ENCODE measurements around the gene GREB1. TPM values are rescaled to one million over a fixed set of nuclear protein-coding genes. Genes with fewer than 3 reads are reported as not detected.

The GREB1 gene
- total RNA-seq, 1 donor from 2014 or later, result 0.05 TPM

DNA sequence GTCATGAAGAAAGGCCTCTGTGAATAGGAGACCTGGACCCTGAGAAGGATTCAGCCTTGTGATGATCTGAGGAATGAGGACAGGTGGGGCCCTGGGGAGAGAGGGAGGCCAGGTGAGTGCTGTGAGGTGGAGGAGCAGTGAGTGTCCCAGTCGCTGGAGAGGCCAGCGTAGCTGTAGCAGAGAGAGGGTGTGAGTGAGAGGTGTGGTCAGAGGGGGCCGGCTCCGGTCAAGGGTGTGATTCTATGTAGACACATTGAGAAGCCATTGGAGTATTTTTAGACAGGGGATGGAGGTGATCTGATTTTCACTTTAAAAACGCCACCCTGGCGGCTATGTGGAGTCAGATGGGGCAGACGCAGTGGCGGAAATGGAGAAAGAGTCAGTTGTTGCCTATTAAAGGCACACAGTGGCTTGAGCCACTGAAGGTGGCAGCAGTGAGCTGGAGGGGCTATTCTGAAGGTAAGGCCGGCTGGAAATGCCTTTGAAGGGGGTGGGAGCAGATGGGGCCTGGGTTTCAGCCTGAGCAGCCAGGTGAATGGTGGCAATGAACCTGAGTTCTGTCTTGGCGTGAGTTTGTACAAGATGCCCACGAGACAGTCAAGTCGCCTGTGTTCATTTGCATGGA lies 55.6 kb downstream of the GREB1 start:
- no peaks in the 10 kb centered on the region for H3K9me3 Mint-ChIP-seq
- H3K4me3 Mint-ChIP-seq, result no peak overlapping the region
- no peak for DNase-seq
- H3K27me3 Mint-ChIP-seq, result peaks cover 3% of the 10 kb centered on the region
- intact Hi-C loops (cut with micrococcal nuclease), result no loop called here
- H3K27ac Mint-ChIP-seq, result no peak overlapping the region
- H3K36me3 Mint-ChIP-seq (ENCODE audit: low read depth), result no peaks in the 10 kb centered on the region
- H3K4me1 Mint-ChIP-seq, result peaks cover 3% of the 10 kb centered on the region

DNA sequence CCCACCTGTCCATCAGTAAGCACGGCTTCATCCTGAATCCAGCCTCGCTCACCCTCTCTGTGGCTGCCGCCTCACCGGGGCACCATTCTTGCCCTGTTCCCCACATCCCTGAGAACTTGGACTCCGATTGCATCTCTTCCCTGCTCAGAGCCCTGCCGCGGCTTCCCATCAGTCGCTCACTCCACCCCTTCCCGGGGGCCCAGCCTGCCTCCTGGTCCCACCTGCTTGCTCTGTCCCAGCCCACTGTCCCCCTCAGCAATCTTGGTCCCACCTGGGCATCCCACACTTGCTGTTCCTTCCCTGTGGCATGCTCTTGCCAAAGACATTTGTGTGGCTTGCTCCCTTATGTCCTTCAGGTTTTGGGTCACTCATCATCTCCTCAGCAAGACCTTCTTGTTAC lies 56.3 kb downstream of the GREB1 start:
- Mint-ChIP-seq H3K36me3 (ENCODE audit: low read depth) (no peaks in the 10 kb centered on the region), H3K9me3 (no peaks in the 10 kb centered on the region), H3K27me3 (peaks cover 3% of the 10 kb centered on the region), H3K4me1 (no peaks in the 10 kb centered on the region), H3K4me3 (no peak overlapping the region), H3K27ac (no peak overlapping the region)
- intact Hi-C loops (cut with micrococcal nuclease), result no loop called here
- no peak for DNase-seq

DNA sequence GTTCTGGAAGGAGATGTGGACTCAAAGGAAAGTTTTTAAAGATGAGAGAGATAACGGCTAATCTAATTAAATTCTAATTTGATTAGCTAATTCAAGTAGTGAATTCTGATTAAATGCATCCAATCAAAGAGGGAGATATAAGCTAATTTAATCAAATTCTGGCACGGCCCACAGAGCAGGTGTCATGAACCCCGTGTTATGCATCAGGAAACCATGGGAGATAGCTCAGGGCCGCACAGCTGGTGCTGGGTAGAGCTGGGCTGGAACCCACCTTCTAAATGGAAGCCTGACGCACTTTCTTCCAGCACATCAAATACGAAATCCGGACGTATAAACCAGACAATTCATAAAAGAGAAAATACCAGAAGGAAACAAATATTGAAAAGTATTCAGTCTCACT lies 57.2 kb downstream of the GREB1 start:
- H3K9me3 Mint-ChIP-seq, result no peaks in the 10 kb centered on the region
- H3K27me3 Mint-ChIP-seq, result no peaks in the 10 kb centered on the region
- no peak for DNase-seq
- no peaks in the 10 kb centered on the region for H3K36me3 Mint-ChIP-seq (ENCODE audit: low read depth)
- intact Hi-C loops (cut with micrococcal nuclease), result no loop called here
- H3K4me1 Mint-ChIP-seq, result no peaks in the 10 kb centered on the region
- H3K27ac Mint-ChIP-seq, result no peak overlapping the region
- no peak overlapping the region for H3K4me3 Mint-ChIP-seq

DNA sequence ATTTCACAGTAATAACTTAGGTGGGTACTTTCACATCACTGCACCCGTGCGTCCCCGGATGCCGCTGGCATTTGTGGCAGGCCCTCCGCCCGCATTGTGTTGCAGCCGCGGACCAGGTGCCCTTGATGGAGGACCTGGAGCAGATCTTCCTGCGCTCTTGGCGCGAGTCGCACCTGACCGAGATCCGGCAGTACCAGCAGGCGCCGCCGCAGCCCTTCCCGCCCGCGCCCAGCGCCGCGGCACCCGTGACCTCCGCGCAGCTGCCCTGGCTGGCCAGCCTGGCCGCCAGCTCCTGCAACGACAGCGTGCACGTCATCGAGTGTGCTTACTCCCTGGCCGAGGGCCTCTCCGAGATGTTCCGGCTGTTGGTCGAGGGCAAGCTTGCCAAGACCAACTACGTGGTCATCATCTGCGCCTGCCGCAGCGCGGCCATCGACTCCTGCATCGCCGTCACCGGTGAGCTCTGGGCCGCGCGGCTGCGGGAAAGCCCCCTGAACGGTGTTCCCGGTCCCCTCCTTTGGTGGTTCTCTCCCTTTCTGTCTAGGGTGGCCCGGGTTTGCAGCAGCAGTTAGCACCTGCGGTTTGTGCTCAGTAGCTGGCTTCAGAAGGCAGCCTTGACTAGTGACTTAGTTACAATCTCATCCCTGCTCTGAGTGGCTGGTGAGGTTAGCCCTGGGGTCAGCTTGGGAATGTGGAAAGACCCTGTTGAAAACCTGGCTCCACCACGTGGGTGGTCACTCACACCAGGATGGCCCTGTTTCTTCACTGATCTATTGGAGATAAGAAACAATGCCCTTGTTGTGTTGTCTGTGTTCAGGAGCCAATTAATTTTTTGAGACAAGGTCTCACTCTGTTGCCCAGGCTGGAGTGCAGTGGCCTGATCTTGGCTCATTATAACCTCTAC lies 59.1 kb downstream of the GREB1 start:
- H3K4me1 Mint-ChIP-seq, result no peaks in the 10 kb centered on the region
- H3K27ac Mint-ChIP-seq, result no peak overlapping the region

DNA sequence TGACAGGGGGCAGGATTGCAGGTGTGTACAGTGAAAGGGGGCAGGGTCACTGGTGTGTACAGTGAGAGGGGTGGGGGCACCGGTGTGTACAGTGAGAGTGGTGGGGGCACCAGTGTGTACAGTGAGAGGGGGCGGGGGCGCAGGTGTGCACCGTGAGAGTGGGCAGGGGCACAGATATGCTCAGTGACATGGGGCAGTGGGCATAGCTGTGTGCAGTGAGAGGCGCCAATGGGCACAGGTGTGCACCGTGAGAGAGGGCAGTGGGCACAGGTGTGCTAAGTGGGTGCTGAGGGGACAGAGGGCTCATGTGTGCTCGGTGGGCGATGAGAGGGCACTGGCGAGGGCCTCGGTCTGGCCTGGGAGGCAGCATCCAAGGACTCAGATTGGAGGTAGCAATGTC lies 63.0 kb downstream of the GREB1 start:
- no peaks in the 10 kb centered on the region for H3K9me3 Mint-ChIP-seq
- no peak overlapping the region for H3K4me3 Mint-ChIP-seq
- no peaks in the 10 kb centered on the region for H3K36me3 Mint-ChIP-seq (ENCODE audit: low read depth)
- H3K27me3 Mint-ChIP-seq, result no peaks in the 10 kb centered on the region
- H3K4me1 Mint-ChIP-seq, result no peaks in the 10 kb centered on the region
- intact Hi-C loops (cut with micrococcal nuclease), result no loop called here
- no peak overlapping the region for H3K27ac Mint-ChIP-seq
- DNase-seq, result no peak

More for the DNA sequence above, 59.1 kb downstream of the GREB1 start:
- intact Hi-C loops (cut with micrococcal nuclease), result no loop called here
- no peaks in the 10 kb centered on the region for H3K27me3 Mint-ChIP-seq
- DNase-seq, result no peak
- H3K36me3 Mint-ChIP-seq (ENCODE audit: low read depth), result no peaks in the 10 kb centered on the region
- no peak overlapping the region for H3K4me3 Mint-ChIP-seq
- no peaks in the 10 kb centered on the region for H3K9me3 Mint-ChIP-seq

DNA sequence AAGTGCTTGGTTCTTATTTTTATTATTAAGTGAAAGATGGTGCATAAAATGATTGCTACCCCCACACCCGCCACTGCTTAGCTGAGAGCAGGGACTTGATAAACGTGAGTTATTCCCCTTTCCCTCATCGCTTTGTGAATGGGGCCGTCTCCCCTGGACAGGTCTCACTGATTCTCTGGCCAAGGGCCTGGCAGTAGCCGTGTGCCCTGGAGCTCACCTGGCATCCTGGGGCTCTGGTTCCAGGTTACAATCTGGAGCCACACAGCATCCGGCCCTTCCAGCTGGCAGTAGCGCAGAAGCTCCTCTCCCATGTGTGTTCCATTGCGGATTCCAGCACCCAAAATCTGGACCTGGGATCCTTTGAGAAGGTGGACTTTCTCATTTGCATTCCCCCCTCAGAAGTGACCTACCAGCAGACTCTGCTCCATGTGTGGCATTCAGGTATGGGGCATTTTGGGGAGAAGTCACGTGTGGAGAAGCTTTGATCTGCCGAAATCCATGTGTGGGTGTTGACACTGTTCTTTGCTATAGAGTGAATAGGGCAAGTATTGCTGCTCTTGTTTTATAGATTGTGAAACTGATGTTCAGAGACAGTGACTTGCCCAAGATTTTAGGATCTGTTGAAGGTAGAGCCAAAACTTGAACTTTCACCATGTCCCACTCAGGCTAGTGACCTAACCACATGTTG lies 63.8 kb downstream of the GREB1 start:
- Mint-ChIP-seq H3K36me3 (ENCODE audit: low read depth) (no peaks in the 10 kb centered on the region), H3K4me1 (no peaks in the 10 kb centered on the region), H3K27ac (no peak overlapping the region), H3K9me3 (no peaks in the 10 kb centered on the region), H3K27me3 (no peaks in the 10 kb centered on the region), H3K4me3 (no peak overlapping the region)
- intact Hi-C loops (cut with micrococcal nuclease), result no loop called here
- no peak for DNase-seq

DNA sequence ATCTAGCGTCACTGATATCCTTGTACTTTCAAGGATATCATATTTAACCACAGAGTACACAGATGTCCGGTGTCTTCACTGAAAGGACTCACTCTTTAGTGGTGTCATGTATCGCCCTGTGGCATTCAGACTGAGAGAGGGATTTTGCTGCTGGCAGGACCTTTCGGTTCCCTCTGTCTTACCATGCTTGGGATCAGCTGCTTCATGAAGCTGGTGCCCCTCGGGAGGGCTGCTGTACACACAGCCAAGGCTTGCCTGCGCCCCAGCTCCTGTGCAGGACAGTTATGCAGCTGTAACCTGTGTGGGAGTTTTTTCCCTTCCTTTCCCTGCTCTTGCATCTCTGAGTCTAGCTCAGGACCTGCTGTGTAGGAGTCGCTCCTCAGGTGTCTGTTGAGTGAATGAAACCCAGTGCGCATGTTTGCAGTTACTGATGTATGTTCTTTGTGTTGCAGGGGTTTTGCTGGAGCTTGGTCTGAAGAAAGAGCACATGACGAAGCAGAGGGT lies 64.4 kb downstream of the GREB1 start:
- intact Hi-C loops (cut with micrococcal nuclease), result no loop called here
- no peak for DNase-seq
- no peaks in the 10 kb centered on the region for H3K4me1 Mint-ChIP-seq
- no peaks in the 10 kb centered on the region for H3K36me3 Mint-ChIP-seq (ENCODE audit: low read depth)
- no peak overlapping the region for H3K27ac Mint-ChIP-seq
- H3K4me3 Mint-ChIP-seq, result no peak overlapping the region
- H3K27me3 Mint-ChIP-seq, result no peaks in the 10 kb centered on the region
- H3K9me3 Mint-ChIP-seq, result no peaks in the 10 kb centered on the region

DNA sequence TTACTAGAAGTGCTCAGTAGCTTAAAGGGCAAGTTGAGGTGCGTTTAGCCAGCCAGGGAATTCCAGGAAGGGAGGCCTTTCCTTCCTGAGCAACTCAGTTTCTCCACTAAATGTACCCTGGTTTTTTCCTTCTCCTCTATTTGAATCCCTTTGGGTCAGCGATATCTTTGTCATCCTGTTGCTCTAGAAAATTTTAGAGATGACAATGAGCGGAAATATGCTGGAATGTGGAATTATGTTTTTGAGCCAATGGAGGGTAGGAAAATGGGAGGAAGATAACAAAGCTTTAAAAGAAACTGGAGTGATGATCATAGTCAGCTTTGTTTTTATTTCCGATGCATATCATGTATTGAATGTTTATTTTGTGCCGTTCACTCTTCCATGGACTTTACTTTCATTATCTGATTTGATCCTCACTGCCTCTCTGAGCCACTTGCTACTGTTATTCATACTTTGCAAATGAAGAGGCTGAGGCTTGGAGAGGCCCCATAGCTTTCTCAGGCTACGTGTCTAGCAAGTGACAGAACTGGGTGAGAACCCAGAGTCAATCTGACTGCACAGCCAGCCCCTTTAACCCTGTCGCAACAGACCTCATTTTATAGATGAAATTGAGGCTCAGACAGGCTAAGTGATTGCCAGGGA lies 68.8 kb downstream of the GREB1 start:
- no peak for DNase-seq
- H3K4me1 Mint-ChIP-seq, result no peaks in the 10 kb centered on the region
- H3K36me3 Mint-ChIP-seq (ENCODE audit: low read depth), result no peaks in the 10 kb centered on the region
- intact Hi-C loops (cut with micrococcal nuclease), result no loop called here
- peaks cover 2% of the 10 kb centered on the region for H3K27me3 Mint-ChIP-seq
- no peak overlapping the region for H3K27ac Mint-ChIP-seq
- H3K9me3 Mint-ChIP-seq, result no peaks in the 10 kb centered on the region
- H3K4me3 Mint-ChIP-seq, result no peak overlapping the region

DNA sequence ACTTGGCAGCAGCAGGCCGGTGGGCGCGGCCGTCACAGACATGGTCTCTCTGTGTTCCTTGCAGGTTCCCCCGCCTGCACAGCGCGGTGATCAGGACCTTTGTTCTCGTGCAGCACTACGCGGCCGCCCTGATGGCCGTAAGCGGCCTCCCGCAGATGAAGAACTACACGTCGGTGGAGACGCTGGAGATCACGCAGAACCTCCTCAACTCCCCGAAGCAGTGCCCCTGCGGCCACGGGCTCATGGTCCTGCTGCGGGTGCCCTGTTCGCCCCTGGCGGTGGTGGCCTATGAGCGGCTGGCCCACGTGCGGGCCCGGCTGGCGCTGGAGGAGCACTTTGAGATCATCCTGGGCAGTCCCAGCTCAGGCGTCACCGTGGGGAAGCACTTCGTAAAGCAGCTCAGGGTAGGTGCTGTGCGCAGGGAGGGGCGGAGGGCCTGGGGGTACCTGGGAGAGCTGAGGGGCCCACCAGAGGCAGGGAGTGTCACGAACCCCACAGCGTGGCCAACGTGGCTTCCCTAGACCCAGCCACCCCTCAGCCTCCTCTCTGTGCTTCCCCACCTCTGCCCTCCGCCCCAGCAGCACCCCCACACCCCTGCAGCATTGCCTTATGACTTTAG lies 76.9 kb downstream of the GREB1 start:
- Mint-ChIP-seq H3K9me3 (no peaks in the 10 kb centered on the region), H3K27me3 (no peaks in the 10 kb centered on the region), H3K4me3 (no peak overlapping the region), H3K36me3 (ENCODE audit: low read depth) (no peaks in the 10 kb centered on the region), H3K27ac (no peak overlapping the region), H3K4me1 (no peaks in the 10 kb centered on the region)
- intact Hi-C loops (cut with micrococcal nuclease), result no loop called here
- DNase-seq, result no peak

DNA sequence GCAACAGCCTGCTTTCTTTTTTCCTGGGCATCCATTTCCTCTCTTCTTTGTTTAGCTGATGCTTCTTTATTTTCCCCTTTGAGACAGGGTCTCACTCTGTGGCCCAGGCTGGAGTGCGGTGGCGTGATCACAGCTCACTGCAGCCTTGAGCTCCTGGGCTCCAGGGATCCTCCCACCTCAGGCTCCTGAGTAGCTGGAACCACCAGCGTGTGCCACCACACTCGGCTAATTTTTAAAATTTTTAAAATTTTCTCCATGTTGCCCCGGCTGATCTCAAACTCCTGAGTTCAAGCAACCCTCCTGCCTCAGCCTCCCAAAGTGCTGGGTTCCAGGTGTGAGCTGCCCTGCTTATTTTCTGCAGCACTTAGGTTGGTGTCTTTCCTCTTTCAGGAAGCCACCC lies 77.4 kb downstream of the GREB1 start:
- no peak overlapping the region for H3K27ac Mint-ChIP-seq
- no peak overlapping the region for H3K4me3 Mint-ChIP-seq
- no peaks in the 10 kb centered on the region for H3K27me3 Mint-ChIP-seq
- intact Hi-C loops (cut with micrococcal nuclease), result no loop called here
- H3K36me3 Mint-ChIP-seq (ENCODE audit: low read depth), result no peaks in the 10 kb centered on the region
- H3K9me3 Mint-ChIP-seq, result no peaks in the 10 kb centered on the region
- DNase-seq, result no peak
- no peaks in the 10 kb centered on the region for H3K4me1 Mint-ChIP-seq

DNA sequence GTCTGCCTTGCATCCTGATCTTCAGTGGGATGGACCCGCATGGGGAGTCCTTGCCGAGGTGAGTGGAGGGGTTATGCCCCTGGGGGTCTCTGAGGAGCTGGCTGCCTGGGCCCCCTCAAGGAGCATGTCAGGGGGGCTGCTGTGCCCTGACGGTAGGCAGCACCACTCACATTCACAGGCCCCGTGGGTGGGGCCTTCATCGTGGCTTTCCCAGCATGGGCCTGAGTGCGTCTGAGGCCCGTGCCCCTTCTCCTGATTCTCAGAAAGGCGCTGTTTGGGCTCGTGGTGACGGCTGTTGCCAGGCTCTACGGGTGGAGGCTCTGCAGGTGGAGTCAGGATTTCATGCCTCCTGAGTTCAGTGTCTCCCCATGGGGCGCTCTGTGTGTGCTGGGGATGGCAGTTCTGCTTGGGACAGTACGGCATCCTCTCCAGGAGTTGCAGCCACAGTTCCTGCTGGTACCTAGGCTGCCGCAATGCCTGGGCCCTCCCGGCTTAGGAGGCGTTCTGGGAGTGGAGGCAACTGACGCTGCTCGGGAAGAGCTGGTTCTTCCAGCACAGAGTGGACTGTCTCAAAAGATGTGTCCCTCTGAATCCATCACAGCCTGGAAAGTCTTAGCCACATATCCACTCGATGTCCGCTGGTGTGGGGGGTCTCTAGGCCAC lies 78.8 kb downstream of the GREB1 start:
- Mint-ChIP-seq H3K36me3 (ENCODE audit: low read depth) (no peaks in the 10 kb centered on the region), H3K4me3 (no peak overlapping the region), H3K9me3 (no peaks in the 10 kb centered on the region), H3K27ac (no peak overlapping the region), H3K27me3 (no peaks in the 10 kb centered on the region), H3K4me1 (no peaks in the 10 kb centered on the region)
- no peak for DNase-seq
- intact Hi-C loops (cut with micrococcal nuclease), result no loop called here

DNA sequence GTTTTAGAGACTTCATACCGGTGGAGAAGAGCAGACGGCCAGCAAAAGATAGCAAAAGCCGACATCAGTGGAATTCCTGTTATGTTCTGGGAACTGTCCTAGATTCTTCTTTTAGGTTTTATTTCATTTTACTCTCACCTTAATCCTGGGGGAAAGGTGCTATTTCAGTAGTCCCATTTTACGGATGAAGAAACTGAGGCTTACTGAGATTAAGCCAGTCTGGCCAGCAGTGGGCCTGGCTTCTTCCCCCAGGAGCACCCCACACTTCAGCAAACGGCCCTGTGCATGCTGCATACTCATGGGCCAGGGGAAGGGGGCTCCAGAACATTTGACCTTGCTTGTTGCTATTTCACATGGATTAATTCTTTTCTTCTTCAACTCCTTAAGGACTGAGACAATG lies 79.5 kb downstream of the GREB1 start:
- no peaks in the 10 kb centered on the region for H3K9me3 Mint-ChIP-seq
- H3K27ac Mint-ChIP-seq, result no peak overlapping the region
- no peaks in the 10 kb centered on the region for H3K4me1 Mint-ChIP-seq
- DNase-seq, result no peak
- no peak overlapping the region for H3K4me3 Mint-ChIP-seq
- intact Hi-C loops (cut with micrococcal nuclease), result no loop called here
- no peaks in the 10 kb centered on the region for H3K36me3 Mint-ChIP-seq (ENCODE audit: low read depth)
- H3K27me3 Mint-ChIP-seq, result no peaks in the 10 kb centered on the region

DNA sequence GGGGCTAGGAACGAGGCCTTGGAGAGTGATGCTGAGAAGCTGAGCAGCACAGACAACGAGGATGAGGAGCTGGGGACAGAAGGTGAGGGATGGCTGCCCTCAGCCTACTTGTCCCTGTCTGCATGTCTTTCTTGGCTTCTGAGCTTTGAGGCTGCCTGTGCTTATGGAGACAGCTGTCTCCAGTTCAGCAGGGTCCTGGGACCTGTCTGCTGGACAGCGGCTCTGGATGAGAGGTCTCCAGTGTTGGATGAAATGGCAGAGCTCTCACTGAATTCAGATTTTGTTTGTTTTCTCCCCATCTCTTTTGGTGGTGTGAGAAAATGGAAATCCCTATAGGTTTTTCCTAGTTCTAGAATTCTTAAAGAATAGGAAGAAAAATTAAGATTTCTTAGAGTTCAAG lies 81.4 kb downstream of the GREB1 start:
- Mint-ChIP-seq H3K27ac (no peak overlapping the region), H3K27me3 (no peaks in the 10 kb centered on the region), H3K36me3 (ENCODE audit: low read depth) (no peaks in the 10 kb centered on the region), H3K4me1 (no peaks in the 10 kb centered on the region), H3K4me3 (no peak overlapping the region), H3K9me3 (no peaks in the 10 kb centered on the region)
- no peak for DNase-seq
- intact Hi-C loops (cut with micrococcal nuclease), result no loop called here

Measured in activated CD4-positive, alpha-beta T cell treated with anti-CD3 and anti-CD28 coated beads, Interleukin-2, amount 10 ng/mL, durations not matched to agents 24 days and 14 days (primary cell).